Cardiac fibroblast (primary cell): ENCODE results near the gene EHMT1.

Source experiments
- DNase-seq, 2 donors: peaks; one replicate each; pipeline versions ENCODE4 v3.0.0 to v3.0.0-alpha.2; 2010; ENCODE audit warnings: low read depth in 2 of 2
- H3K4me3 ChIP-seq, 2 donors: replicated peaks in 1 of 2; 1 replicate in 1 of 2; 2 replicates in 1 of 2; pipeline ENCODE4 v1.5.1; 2011; ENCODE audit warnings: low read depth in 2 of 2, low read length in 2 of 2, mild to moderate bottlenecking in 2 of 2, moderate library complexity in 1 of 2
- TF ChIP-seq, protein P1 (sequence below): IDR thresholded peaks from one replicate; pipeline ENCODE4 v1.5.1; 2011; ENCODE audit warnings: low read depth, mild to moderate bottlenecking, low read length, inconsistent platforms

Gene EHMT1

DNA sequence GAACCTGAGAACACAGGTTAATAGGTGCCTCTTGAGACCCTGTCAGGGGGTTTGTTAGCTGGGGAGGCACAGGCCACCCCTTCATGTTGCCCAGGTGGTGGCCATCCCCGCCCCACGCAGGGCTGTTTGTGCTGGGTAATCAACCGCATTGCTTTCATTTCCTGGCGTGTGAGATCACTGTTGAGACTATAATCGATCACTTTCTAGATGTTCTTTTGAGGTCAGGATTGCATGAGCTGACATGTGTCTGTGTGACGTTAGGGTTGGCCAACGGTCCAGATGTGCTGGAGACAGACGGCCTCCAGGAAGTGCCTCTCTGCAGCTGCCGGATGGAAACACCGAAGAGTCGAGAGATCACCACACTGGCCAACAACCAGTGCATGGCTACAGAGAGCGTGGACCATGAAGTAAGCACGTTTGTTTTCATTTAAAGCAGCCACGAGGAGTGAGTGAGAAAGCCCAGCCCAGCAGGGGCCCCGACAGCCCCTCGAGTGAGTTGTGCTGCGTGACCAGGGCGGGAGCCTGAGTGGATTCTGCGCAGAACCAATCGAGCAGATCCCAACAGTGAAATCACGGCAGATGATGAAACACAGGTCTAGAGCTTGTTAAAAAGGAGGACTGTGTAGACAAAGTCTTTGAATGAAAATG, 143.7 kb downstream of the EHMT1 start:
- no peak overlapping the region for H3K4me3 ChIP-seq
- DNase-seq, result no peak
- TF ChIP-seq, protein P1, sequence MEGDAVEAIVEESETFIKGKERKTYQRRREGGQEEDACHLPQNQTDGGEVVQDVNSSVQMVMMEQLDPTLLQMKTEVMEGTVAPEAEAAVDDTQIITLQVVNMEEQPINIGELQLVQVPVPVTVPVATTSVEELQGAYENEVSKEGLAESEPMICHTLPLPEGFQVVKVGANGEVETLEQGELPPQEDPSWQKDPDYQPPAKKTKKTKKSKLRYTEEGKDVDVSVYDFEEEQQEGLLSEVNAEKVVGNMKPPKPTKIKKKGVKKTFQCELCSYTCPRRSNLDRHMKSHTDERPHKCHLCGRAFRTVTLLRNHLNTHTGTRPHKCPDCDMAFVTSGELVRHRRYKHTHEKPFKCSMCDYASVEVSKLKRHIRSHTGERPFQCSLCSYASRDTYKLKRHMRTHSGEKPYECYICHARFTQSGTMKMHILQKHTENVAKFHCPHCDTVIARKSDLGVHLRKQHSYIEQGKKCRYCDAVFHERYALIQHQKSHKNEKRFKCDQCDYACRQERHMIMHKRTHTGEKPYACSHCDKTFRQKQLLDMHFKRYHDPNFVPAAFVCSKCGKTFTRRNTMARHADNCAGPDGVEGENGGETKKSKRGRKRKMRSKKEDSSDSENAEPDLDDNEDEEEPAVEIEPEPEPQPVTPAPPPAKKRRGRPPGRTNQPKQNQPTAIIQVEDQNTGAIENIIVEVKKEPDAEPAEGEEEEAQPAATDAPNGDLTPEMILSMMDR, result no peak

DNA sequence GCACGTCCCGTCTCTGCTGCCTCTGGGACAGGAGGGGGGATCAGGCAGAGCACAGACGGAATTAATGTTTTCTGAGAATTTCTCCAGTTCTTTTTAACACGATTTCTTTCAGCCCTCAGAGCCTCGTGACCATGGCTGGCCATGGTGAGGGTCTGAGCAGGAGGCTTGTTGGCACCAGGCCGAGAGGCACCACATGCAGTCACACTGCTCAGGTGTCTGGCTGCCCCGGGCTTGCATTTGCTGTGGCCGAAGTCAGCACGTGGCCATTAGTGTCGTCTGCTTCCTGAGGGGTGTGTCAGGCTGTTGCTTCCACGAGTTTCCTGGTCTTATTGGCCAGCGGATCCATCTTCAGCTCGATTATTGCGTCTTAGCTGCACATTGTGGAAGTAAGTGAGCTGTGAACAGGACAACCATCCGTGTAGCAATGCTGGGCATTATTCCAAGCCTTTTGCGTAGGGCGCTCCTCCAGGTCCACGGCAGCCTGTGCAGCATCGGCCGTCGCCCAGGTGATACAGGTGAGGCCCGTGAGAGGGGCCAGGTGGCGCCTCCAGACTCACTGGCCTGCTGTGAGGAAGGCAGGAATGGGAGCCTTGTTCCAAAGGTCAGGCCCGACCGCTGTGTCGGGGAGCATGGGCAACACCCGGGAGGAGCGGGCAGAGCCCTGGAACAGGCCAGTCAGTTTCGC, 144.6 kb downstream of the EHMT1 start:
- TF ChIP-seq, protein P1, result no peak
- H3K4me3 ChIP-seq, result no peak overlapping the region
- DNase-seq, result no peak

DNA sequence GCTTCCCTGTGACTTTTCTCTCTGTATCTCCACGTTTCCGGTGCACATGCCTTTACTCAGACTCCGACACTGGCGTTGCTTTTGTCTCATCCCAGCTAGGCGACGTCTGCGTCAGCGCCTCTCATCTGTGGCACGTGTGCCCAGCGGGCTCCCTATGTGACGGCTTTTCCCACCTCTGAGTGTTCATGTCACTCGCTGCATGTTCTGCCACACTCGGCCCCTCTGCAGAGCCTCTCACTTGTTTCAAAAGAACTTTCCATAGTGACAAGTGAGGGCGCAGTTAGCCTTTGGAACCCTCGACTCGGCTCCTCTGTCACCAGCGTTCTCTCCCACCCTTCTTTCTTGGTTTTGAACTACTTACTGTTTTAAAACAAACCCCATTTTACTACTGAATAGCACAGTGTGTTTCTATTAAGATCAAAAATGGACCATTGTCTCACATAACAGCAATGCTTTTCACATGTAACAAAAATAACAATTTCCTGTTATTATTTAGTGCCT, 145.4 kb downstream of the EHMT1 start:
- TF ChIP-seq, protein P1, result no peak
- H3K4me3 ChIP-seq, result no peak overlapping the region
- DNase-seq, result no peak

DNA sequence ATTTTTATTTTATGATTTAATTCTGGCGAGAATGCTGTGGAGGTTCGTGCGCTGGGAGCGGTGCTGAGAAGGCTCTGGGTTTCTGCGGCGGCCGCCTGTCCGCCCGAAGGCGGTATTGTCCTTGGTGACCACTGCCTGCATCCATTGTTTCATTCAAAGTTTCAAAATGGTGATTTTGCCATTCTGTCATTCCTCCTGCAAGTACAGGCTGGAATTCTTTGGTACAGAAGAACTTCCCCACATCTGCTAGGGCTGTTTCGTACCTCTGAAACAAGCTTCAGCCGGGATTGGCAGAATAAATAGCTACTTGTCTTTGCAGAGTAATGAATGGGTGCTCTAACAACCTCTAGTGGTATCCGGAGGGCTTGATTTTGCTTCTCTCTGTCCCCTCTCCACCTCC, 146.2 kb downstream of the EHMT1 start:
- DNase-seq, result no peak
- no peak overlapping the region for H3K4me3 ChIP-seq
- TF ChIP-seq, protein P1, result no peak

DNA sequence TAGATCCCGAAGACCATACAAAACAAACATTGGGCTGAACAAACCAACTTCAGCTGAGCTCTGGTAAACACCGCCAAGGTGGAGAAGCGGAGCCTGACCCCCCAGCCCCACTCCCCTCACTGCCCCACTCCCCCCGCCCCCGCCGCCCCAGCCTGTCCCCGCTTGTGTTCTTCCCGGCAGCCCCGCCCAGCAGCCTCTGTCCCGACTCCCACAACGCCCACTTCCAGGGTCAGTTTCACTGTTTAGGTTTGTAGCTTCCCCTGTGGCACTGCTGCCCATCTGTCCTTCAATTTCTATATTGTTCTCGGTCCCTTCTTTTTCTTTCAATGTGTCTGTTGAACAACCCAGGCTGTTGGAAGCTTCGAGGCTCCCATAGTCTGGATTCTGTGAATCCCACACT, 146.7 kb downstream of the EHMT1 start:
- TF ChIP-seq, protein P1, result no peak
- H3K4me3 ChIP-seq, result no peak overlapping the region
- no peak for DNase-seq

DNA sequence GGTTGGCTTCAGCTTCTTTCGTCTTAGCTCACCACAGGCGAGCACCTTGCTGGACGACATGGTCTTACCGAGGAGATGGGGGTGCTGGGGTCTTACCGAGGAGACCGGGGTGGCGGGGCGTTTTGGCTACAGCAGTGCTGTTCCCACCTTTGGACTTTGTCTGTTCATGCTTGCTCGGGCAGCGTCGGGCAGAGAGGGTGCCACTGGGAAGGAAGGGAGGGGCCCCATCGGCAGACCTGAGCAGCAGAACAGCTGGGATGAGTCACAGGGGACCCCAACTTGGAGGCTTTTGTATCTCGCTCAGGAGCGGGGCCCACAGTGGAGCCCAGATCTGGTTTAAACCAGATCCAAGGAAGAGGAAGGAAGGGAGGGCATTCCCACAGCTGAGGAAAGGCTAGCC, 152.8 kb downstream of the EHMT1 start:
- no peak overlapping the region for H3K4me3 ChIP-seq
- TF ChIP-seq, protein P1, result no peak
- DNase-seq, result no peak
